DND-41 (cell line): Measurements from ENCODE around the gene SCMH1.

Experiments
- ATAC-seq: fragments of 200-7000 bp; cut with Tn5 transposase; 3 replicates; pipeline ENCODE4 v1.9.1; 2021; ENCODE audit warnings: low read depth; ENCODE audit not compliant: insufficient read depth
- DNase-seq: peaks from one replicate; pipeline ENCODE4 v3.0.0-alpha.2; 2020
- H2AFZ ChIP-seq: 2 replicates; pipeline ENCODE4 v1.6.0; 2012; ENCODE audit warnings: low read depth, low read length
- H3K27ac ChIP-seq: 2 replicates; pipeline ENCODE4 v1.5.1; 2012; ENCODE audit warnings: low read length, inconsistent platforms
- H3K27me3 ChIP-seq: fragments of 200-600 bp; sonication (generic); 2 replicates; pipeline ENCODE4 v1.6.0; 2012; ENCODE audit warnings: low read length, mild to moderate bottlenecking, inconsistent platforms; ENCODE audit not compliant: insufficient read depth, poor library complexity
- H3K36me3 ChIP-seq: 2 replicates; pipeline ENCODE4 v1.5.1; 2012; ENCODE audit warnings: low read length, inconsistent platforms; ENCODE audit not compliant: insufficient read depth
- H3K4me1 ChIP-seq: 2 replicates; pipeline ENCODE4 v1.5.1; 2012; ENCODE audit warnings: mild to moderate bottlenecking, low read length; ENCODE audit not compliant: insufficient read depth
- H3K4me2 ChIP-seq: 2 replicates; pipeline ENCODE4 v1.6.0; 2012; ENCODE audit warnings: mild to moderate bottlenecking, moderate library complexity, low read length, inconsistent platforms; ENCODE audit not compliant: insufficient read depth
- H3K4me3 ChIP-seq, 2 experiments: fragments of 200-600 bp in 1 of 2; shearing (Covaris generic) in 1 of 2; 2 replicates each; pipeline ENCODE4 v1.5.1; 2012 to 2016; ENCODE audit warnings: inconsistent platforms in 2 of 2, low read length in 2 of 2, mild to moderate bottlenecking in 2 of 2, low read depth in 1 of 2, moderate library complexity in 1 of 2
- H3K79me2 ChIP-seq: 2 replicates; pipeline ENCODE4 v1.6.0; 2012; ENCODE audit warnings: low read length, inconsistent platforms; ENCODE audit not compliant: insufficient read depth
- H3K9ac ChIP-seq: 2 replicates; pipeline ENCODE4 v1.6.0; 2012; ENCODE audit warnings: low read depth, mild to moderate bottlenecking, inconsistent platforms, low read length, moderate library complexity
- H3K9me3 ChIP-seq: 2 replicates; pipeline ENCODE4 v1.5.1; 2012; ENCODE audit warnings: low read length, moderate library complexity, mild to moderate bottlenecking, inconsistent platforms; ENCODE audit not compliant: insufficient read depth, severe bottlenecking
- H4K20me1 ChIP-seq: 2 replicates; pipeline ENCODE4 v1.6.0; 2012; ENCODE audit warnings: low read length; ENCODE audit not compliant: insufficient read depth
- CTCF ChIP-seq: IDR thresholded peaks from 2 replicates; pipeline ENCODE4 v1.5.1; 2012; ENCODE audit warnings: borderline replicate concordance, low read length, moderate library complexity, mild to moderate bottlenecking; ENCODE audit not compliant: poor library complexity, severe bottlenecking; ENCODE audit errors: extremely low read depth
- EZH2 ChIP-seq: IDR thresholded peaks from 3 replicates; pipeline ENCODE4 v1.6.1; 2012; ENCODE audit warnings: borderline replicate concordance, low read depth, mild to moderate bottlenecking, moderate library complexity, low read length, inconsistent platforms; ENCODE audit not compliant: severe bottlenecking

Gene SCMH1

GRCh38 chr1:41171266-41171874, 70.7 kb downstream of the SCMH1 start:
- no peak for ATAC-seq
- H3K4me3 ChIP-seq = no peak overlapping the region

DNA sequence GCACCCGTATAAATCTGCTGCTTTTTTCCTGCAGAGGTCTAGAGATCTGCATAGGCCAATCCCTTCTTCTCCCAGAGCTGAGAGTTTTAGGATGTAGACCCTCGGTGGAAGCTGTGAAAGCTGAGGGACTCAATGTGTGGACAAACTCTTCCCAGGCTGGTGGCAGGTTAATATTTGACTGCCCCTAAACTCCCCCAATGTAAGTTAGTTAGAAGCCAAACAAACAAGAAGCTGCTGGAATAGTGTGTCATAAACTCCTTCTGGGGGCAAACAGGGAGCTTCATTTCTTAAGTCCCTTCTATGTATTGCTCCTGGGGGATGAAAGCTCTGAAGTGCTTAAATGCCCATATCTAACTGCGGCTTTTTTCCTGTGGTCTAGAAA, 72.3 kb downstream of the SCMH1 start:
- no peak for TF ChIP-seq CTCF
- TF ChIP-seq EZH2 = no peak
- Histone ChIP-seq H2AFZ (no peak overlapping the region), H3K27ac (no peak overlapping the region), H3K4me3 (no peak overlapping the region), H4K20me1 (no peaks in the 10 kb centered on the region), H3K9me3 (peaks cover 32% of the 10 kb centered on the region), H3K4me1 (no peaks in the 10 kb centered on the region), H3K27me3 (no peaks in the 10 kb centered on the region), H3K4me2 (no peak overlapping the region), H3K9ac (no peak overlapping the region), H3K79me2 (no peaks in the 10 kb centered on the region), H3K36me3 (peaks cover 13% of the 10 kb centered on the region; the same call in 1 of the 2 replicates)
- ATAC-seq (no peak), DNase-seq (no peak)

More at GRCh38 chr1:41171266-41171874, 70.7 kb downstream of the SCMH1 start:
- no peak for DNase-seq
- TF ChIP-seq EZH2 (no peak), CTCF (no peak)
- H3K79me2 ChIP-seq = no peaks in the 10 kb centered on the region
- H3K4me1 ChIP-seq = no peaks in the 10 kb centered on the region
- H4K20me1 ChIP-seq = no peaks in the 10 kb centered on the region
- H3K27ac ChIP-seq = no peak overlapping the region
- H3K36me3 ChIP-seq = peaks cover 13% of the 10 kb centered on the region; the same call in 1 of the 2 replicates
- no peak overlapping the region for H2AFZ ChIP-seq
- H3K9me3 ChIP-seq = peaks cover 32% of the 10 kb centered on the region
- H3K9ac ChIP-seq = no peak overlapping the region
- no peaks in the 10 kb centered on the region for H3K27me3 ChIP-seq
- H3K4me2 ChIP-seq = no peak overlapping the region

- no peak overlapping the region for H2AFZ ChIP-seq
- no peak overlapping the region for H3K9ac ChIP-seq
- peaks cover 32% of the 10 kb centered on the region for H3K9me3 ChIP-seq
- H3K4me3 ChIP-seq = no peak overlapping the region
- H3K4me2 ChIP-seq = no peak overlapping the region
- H3K36me3 ChIP-seq = peaks cover 13% of the 10 kb centered on the region; the same call in 1 of the 2 replicates
- H4K20me1 ChIP-seq = no peaks in the 10 kb centered on the region
- no peaks in the 10 kb centered on the region for H3K27me3 ChIP-seq
- TF ChIP-seq CTCF (no peak), EZH2 (no peak)
- H3K4me1 ChIP-seq = no peaks in the 10 kb centered on the region
- ATAC-seq = no peak
- no peaks in the 10 kb centered on the region for H3K79me2 ChIP-seq
- DNase-seq = no peak
- no peak overlapping the region for H3K27ac ChIP-seq
Measured at GRCh38 chr1:41169066-41169798, 72.9 kb downstream of the SCMH1 start.
